Stimulated activated CD4-positive, alpha-beta T cell treated with anti-CD3 and anti-CD28 coated beads, Interleukin-4, amount 100 ng/mL, for 4 hours (primary cell): ENCODE measurements around the gene ZNF469.

Experiments used
- DNase-seq, 2 experiments: peaks; one replicate each; pipeline ENCODE4 v3.0.0-alpha.2; 2020

The ZNF469 gene

GRCh38 chr16:88363239-88363891, 19.4 kb upstream of the ZNF469 start:
- DNase-seq: no peak

- no peak for DNase-seq
Observed at GRCh38 chr16:88365244-88365865, 17.4 kb upstream of the ZNF469 start.

- no peak for DNase-seq
Observed at GRCh38 chr16:88366032-88366703, 16.6 kb upstream of the ZNF469 start.

- no peak for DNase-seq
Observed at GRCh38 chr16:88366704-88367047, 16.1 kb upstream of the ZNF469 start.

GRCh38 chr16:88367560-88367959, 15.2 kb upstream of the ZNF469 start:
- no peak for DNase-seq

- no peak for DNase-seq
Observed at GRCh38 chr16:88368036-88368435, 14.7 kb upstream of the ZNF469 start.

- no peak for DNase-seq
Observed at GRCh38 chr16:88368994-88369393, 13.8 kb upstream of the ZNF469 start.

- DNase-seq: no peak
Observed at GRCh38 chr16:88369447-88370008, 13.2 kb upstream of the ZNF469 start.

GRCh38 chr16:88370365-88370764, 12.4 kb upstream of the ZNF469 start:
- no peak for DNase-seq

GRCh38 chr16:88372522-88372921, 10.2 kb upstream of the ZNF469 start:
- DNase-seq: no peak

- DNase-seq: no peak
Observed at GRCh38 chr16:88373211-88373610, 9.5 kb upstream of the ZNF469 start.

- DNase-seq: no peak
Observed at GRCh38 chr16:88373927-88374492, 8.7 kb upstream of the ZNF469 start.

GRCh38 chr16:88374736-88375135, 8.0 kb upstream of the ZNF469 start:
- DNase-seq: no peak

- no peak for DNase-seq
Observed at GRCh38 chr16:88375236-88375975, 7.4 kb upstream of the ZNF469 start.

GRCh38 chr16:88375996-88376834, 6.5 kb upstream of the ZNF469 start:
- no peak for DNase-seq

- DNase-seq: no peak
Observed at GRCh38 chr16:88376835-88377726, 5.7 kb upstream of the ZNF469 start.

GRCh38 chr16:88377961-88378360, 4.8 kb upstream of the ZNF469 start:
- DNase-seq: no peak

GRCh38 chr16:88378401-88378800, 4.4 kb upstream of the ZNF469 start:
- no peak for DNase-seq

- no peak for DNase-seq
Observed at GRCh38 chr16:88378836-88379693, 3.7 kb upstream of the ZNF469 start.

- DNase-seq: no peak
Observed at GRCh38 chr16:88379694-88380040, 3.1 kb upstream of the ZNF469 start.
